ENCODE results near the gene ADAM33. TPM values are rescaled to one million over a fixed set of nuclear protein-coding genes. Genes with fewer than 3 reads are reported as not detected.

Gene ADAM33
- total RNA-seq, 2 donors from 2014 or later, result 3.0 to 3.3 TPM

DNA sequence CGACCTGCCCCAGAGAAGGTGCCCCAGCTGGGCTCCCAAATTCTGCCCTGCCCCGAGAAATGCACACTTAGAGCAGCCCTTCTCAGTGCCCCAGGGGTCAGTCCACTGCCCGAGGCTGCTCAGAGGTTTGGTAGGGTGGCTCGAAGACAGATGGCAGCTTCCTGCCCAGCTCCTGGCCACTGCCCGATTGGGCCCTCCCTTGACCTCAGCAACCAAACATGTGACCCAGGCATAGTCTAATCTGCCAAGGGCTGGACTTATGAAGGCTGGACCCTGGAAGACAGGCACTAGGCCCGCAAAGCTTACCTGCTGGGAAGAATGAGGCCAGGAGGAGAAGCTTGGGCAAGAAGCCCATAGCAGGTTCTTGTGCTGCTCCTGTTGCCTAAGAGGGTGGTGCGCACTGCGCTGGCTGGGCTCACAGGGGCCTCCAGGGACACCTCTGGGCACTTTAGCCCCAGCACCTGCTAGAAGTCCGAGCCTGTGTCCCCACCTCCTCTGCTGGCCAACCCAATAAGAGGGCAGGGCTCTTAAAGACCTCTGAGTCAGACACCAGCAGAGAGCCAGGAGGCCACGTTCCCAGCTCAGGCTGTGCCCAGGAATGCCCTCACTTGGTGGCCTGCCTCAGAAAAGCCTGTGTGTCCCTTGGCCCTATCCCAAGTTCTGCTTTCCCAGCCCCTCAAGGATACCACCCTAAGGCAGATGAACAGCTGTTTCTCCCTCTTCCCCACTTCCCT, 25.1 kb upstream of the ADAM33 start:
- Mint-ChIP-seq H3K27ac (no peak overlapping the region), H3K4me1 (no peaks in the 10 kb centered on the region), H3K4me3 (no peak overlapping the region), H3K9me3 (no peaks in the 10 kb centered on the region), H3K36me3 (ENCODE audit: low read depth) (no peaks in the 10 kb centered on the region), H3K27me3 (ENCODE audit: insufficient read depth) (peaks cover 2% of the 10 kb centered on the region)
- Histone ChIP-seq H3K4me1 (ENCODE audit: control insufficient read depth, insufficient read depth, low read length) (no peaks in the 10 kb centered on the region), H3K36me3 (ENCODE audit: control insufficient read depth, insufficient read depth, low read length) (no peaks in the 10 kb centered on the region), H3K9me3 (ENCODE audit: control insufficient read depth, low read length) (no peaks in the 10 kb centered on the region), H3K27me3 (ENCODE audit: control insufficient read depth, insufficient read depth, low read length, poor library complexity, severe bottlenecking) (no peaks in the 10 kb centered on the region), H3K4me3 (ENCODE audit: low read length) (no peak overlapping the region), H3K27ac (ENCODE audit: low read depth, low read length) (no peak overlapping the region), H3K9ac (ENCODE audit: extremely low read depth, low read length, poor library complexity, severe bottlenecking) (no peak overlapping the region)
- no peak for DNase-seq
- WGBS, 2 experiments (ENCODE audit: insufficient coverage in 1 of 2, insufficient read length in 1 of 2), result 86 to 90% methylated on average over 2 to 10 of the region's 10 CpGs
- TF ChIP-seq, protein P1, sequence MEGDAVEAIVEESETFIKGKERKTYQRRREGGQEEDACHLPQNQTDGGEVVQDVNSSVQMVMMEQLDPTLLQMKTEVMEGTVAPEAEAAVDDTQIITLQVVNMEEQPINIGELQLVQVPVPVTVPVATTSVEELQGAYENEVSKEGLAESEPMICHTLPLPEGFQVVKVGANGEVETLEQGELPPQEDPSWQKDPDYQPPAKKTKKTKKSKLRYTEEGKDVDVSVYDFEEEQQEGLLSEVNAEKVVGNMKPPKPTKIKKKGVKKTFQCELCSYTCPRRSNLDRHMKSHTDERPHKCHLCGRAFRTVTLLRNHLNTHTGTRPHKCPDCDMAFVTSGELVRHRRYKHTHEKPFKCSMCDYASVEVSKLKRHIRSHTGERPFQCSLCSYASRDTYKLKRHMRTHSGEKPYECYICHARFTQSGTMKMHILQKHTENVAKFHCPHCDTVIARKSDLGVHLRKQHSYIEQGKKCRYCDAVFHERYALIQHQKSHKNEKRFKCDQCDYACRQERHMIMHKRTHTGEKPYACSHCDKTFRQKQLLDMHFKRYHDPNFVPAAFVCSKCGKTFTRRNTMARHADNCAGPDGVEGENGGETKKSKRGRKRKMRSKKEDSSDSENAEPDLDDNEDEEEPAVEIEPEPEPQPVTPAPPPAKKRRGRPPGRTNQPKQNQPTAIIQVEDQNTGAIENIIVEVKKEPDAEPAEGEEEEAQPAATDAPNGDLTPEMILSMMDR (conservative IDR thresholded peaks at IDR 0.05), result no peak

DNA sequence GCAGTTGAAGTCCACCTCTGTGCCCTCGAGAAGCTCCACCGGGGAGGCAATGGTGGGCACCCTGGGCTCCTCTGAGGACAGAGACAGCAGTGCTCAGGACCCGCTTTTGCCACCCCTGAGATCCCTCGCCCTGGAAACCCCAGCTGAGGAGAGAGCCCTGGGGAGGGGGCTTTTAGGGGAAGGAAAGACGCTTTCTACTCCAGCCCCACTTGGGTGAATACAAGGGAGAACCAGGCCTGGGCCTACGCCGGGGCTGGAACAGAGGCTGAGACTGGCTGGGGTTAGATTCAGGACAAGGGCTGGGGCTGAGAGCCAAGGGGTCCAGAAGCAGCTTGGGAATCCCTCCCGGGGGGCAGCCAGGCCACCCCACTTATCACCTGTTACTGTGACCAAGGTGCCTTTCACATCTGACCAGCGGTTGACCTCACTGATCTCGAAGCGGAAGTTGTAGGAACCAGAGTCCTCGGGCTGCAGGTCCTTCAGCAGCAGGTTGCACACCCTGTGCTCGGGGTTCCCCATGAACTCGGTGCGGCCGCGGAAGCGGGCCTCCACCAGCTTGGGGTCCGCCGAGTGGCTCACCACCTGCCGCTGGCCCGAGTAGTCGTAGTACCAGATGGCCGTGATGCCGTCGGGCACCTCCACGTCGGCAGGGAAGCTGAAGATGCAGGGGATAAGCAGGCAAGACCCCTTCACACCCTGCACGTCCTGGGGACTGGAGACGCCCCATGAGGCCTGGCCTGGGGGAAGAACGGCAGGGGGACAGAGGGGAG, 24.3 kb upstream of the ADAM33 start:
- H3K9me3 Mint-ChIP-seq, result no peaks in the 10 kb centered on the region
- 92% methylated on average over 13 to 31 of the region's 31 CpGs for WGBS, 2 experiments (ENCODE audit: insufficient coverage in 1 of 2, insufficient read length in 1 of 2)
- peaks cover 2% of the 10 kb centered on the region for H3K27me3 Mint-ChIP-seq (ENCODE audit: insufficient read depth)
- H3K27ac Mint-ChIP-seq, result peak overlapping the region; percentile 17
- no peak overlapping the region for H3K9ac ChIP-seq (ENCODE audit: extremely low read depth, low read length, poor library complexity, severe bottlenecking)
- no peak overlapping the region for H3K4me3 ChIP-seq (ENCODE audit: low read length)
- H3K9me3 ChIP-seq (ENCODE audit: control insufficient read depth, low read length), result no peaks in the 10 kb centered on the region
- no peak overlapping the region for H3K4me3 Mint-ChIP-seq
- H3K4me1 ChIP-seq (ENCODE audit: control insufficient read depth, insufficient read depth, low read length), result no peaks in the 10 kb centered on the region
- no peaks in the 10 kb centered on the region for H3K36me3 Mint-ChIP-seq (ENCODE audit: low read depth)
- H3K4me1 Mint-ChIP-seq, result no peaks in the 10 kb centered on the region
- no peak for DNase-seq
- TF ChIP-seq, protein P1 (conservative IDR thresholded peaks at IDR 0.05), result no peak
- H3K27me3 ChIP-seq (ENCODE audit: control insufficient read depth, insufficient read depth, low read length, poor library complexity, severe bottlenecking), result no peaks in the 10 kb centered on the region
- H3K36me3 ChIP-seq (ENCODE audit: control insufficient read depth, insufficient read depth, low read length), result no peaks in the 10 kb centered on the region
- no peak overlapping the region for H3K27ac ChIP-seq (ENCODE audit: low read depth, low read length)

DNA sequence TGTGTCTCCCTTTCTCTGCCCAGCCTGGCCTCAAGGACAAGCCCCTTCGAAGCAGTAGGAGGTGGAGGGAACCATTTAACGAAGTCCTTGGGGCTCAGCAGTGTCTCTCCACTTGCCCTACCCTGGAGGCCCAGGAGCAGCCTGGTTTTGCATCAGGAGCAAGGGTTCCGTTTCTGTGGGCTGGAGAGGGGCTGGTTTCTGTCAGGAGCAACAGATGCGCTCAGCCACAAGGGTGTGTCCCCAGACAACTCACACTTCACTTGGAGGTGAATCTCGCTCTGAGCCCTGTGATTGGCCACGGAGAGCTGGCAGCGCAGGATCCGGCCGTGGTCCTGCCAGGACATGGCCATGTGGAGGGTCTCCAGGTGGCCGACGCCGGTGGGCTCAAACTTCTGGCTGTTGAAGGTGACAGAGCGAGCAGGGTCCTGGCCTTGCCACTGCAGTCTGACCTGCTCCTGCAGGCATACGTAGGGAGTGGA, 23.7 kb upstream of the ADAM33 start:
- WGBS, 2 experiments (ENCODE audit: insufficient coverage in 1 of 2, insufficient read length in 1 of 2), result 86 to 87% methylated on average over 12 to 14 of the region's 14 CpGs
- Histone ChIP-seq H3K27me3 (ENCODE audit: control insufficient read depth, insufficient read depth, low read length, poor library complexity, severe bottlenecking) (no peaks in the 10 kb centered on the region), H3K4me1 (ENCODE audit: control insufficient read depth, insufficient read depth, low read length) (no peaks in the 10 kb centered on the region), H3K9ac (ENCODE audit: extremely low read depth, low read length, poor library complexity, severe bottlenecking) (no peak overlapping the region), H3K36me3 (ENCODE audit: control insufficient read depth, insufficient read depth, low read length) (no peaks in the 10 kb centered on the region), H3K9me3 (ENCODE audit: control insufficient read depth, low read length) (no peaks in the 10 kb centered on the region), H3K4me3 (ENCODE audit: low read length) (no peak overlapping the region), H3K27ac (ENCODE audit: low read depth, low read length) (no peak overlapping the region)
- H3K9me3 Mint-ChIP-seq, result no peaks in the 10 kb centered on the region
- TF ChIP-seq, protein P1 (conservative IDR thresholded peaks at IDR 0.05), result no peak
- H3K4me1 Mint-ChIP-seq, result no peaks in the 10 kb centered on the region
- H3K27me3 Mint-ChIP-seq (ENCODE audit: insufficient read depth), result peaks cover 2% of the 10 kb centered on the region
- no peaks in the 10 kb centered on the region for H3K36me3 Mint-ChIP-seq (ENCODE audit: low read depth)
- H3K4me3 Mint-ChIP-seq, result no peak overlapping the region
- no peak overlapping the region for H3K27ac Mint-ChIP-seq
- no peak for DNase-seq
